ENCODE measurements around the gene ZNF44.

ZNF44 gene

GRCh38 chr19:12237143-12237839, 57.4 kb downstream of the ZNF44 start:
- DNase-seq, result no peak
- Mint-ChIP-seq H3K36me3 (ENCODE audit: insufficient read depth) (peaks cover 3% of the 10 kb centered on the region), H3K27ac (no peak overlapping the region), H3K27me3 (no peaks in the 10 kb centered on the region), H3K4me1 (ENCODE audit: low read depth in 2 of 2) (peaks cover 0 to 3% of the 10 kb centered on the region in 2 donors), H3K4me3 (no peak overlapping the region), H3K9me3 (peaks cover 2 to 15% of the 10 kb centered on the region in 2 donors)
- ATAC-seq (replicated peaks), result no peak

- peak overlapping the region in 1 of 2 donors; percentile 2 for H3K27ac Mint-ChIP-seq
Observed at GRCh38 chr19:12232961-12233360, 61.7 kb downstream of the ZNF44 start.

DNA sequence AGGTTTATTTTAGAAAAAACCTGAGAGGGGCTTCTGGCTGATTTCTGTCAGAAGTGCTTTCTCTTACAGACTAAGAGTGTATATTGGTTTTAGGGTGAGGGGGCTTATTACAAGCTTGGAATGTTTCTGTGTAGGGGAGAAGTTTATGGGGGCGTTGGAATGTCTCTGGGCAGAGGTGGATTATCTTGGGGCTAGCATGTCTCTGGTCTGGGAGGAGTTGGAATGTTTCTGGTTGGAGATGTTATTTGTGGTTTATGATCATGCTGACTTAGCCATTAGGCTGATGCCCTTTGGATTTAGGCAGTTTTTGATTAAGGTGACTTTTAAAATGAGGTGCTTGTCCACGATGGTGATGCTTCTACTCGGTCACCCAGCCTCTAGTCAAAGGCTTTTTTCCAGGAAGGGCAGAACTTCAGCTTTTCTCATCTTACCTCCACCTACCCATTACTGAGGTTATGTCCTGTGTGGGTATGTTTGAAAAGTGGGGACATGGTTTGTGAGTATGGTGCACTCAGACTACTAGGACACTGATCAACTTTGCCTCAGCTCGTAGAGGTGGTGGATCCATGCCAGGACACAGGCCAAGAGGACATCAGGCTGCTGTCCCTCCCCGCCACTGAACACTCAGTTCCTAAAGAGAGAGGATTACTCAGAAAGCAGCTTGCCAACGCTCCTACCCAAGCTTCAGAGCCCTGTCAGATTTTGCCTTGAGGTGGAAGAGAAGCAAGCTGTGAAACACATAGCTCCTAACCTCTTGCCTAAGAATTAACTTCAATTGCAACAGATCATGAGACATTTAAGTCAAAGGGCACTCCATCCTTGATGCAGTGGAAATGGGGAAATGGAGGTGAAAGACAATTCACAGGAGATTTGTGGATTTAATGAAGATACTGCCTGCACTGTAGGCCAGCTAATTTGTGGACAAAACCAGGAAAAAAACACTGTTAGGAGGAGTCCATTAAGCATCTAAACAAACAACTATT, 63.6 kb downstream of the ZNF44 start:
- H3K36me3 Mint-ChIP-seq (ENCODE audit: insufficient read depth), result peaks cover 3% of the 10 kb centered on the region
- H3K9me3 Mint-ChIP-seq, result peaks cover 0 to 27% of the 10 kb centered on the region in 2 donors
- no peak overlapping the region for H3K27ac Mint-ChIP-seq
- DNase-seq, result no peak
- no peaks in the 10 kb centered on the region for H3K27me3 Mint-ChIP-seq
- H3K4me3 Mint-ChIP-seq, result no peak overlapping the region
- ATAC-seq (replicated peaks), result no peak
- peaks cover 0 to 3% of the 10 kb centered on the region in 2 donors for H3K4me1 Mint-ChIP-seq (ENCODE audit: low read depth in 2 of 2)

More at GRCh38 chr19:12232961-12233360, 61.7 kb downstream of the ZNF44 start:
- H3K36me3 Mint-ChIP-seq (ENCODE audit: insufficient read depth), result peaks cover 3% of the 10 kb centered on the region
- no peak overlapping the region for H3K4me3 Mint-ChIP-seq
- H3K27me3 Mint-ChIP-seq, result no peaks in the 10 kb centered on the region
- peaks cover 0 to 27% of the 10 kb centered on the region in 2 donors for H3K9me3 Mint-ChIP-seq
- peaks cover 0 to 3% of the 10 kb centered on the region in 2 donors for H3K4me1 Mint-ChIP-seq (ENCODE audit: low read depth in 2 of 2)
- ATAC-seq (replicated peaks) (no peak), DNase-seq (no peak)

GRCh38 chr19:12229990-12230389, 64.7 kb downstream of the ZNF44 start:
- Mint-ChIP-seq H3K4me1 (ENCODE audit: low read depth in 2 of 2) (peaks cover 0 to 3% of the 10 kb centered on the region in 2 donors), H3K9me3 (peaks cover 0 to 26% of the 10 kb centered on the region in 2 donors), H3K36me3 (ENCODE audit: insufficient read depth) (no peaks in the 10 kb centered on the region), H3K27me3 (no peaks in the 10 kb centered on the region), H3K27ac (no peak overlapping the region), H3K4me3 (no peak overlapping the region)
- DNase-seq (no peak), ATAC-seq (replicated peaks) (no peak)

- no peak for DNase-seq
- no peak for ATAC-seq (replicated peaks)
- peaks cover 0 to 11% of the 10 kb centered on the region in 2 donors for H3K9me3 Mint-ChIP-seq
- no peaks in the 10 kb centered on the region for H3K27me3 Mint-ChIP-seq
- no peaks in the 10 kb centered on the region for H3K36me3 Mint-ChIP-seq (ENCODE audit: insufficient read depth)
- no peak overlapping the region for H3K4me3 Mint-ChIP-seq
- H3K27ac Mint-ChIP-seq, result no peak overlapping the region
- H3K4me1 Mint-ChIP-seq (ENCODE audit: low read depth in 2 of 2), result no peaks in the 10 kb centered on the region
Observed at GRCh38 chr19:12224676-12225075, 70.0 kb downstream of the ZNF44 start.

- H3K9me3 Mint-ChIP-seq, result peaks cover 0 to 17% of the 10 kb centered on the region in 2 donors
- no peak overlapping the region for H3K27ac Mint-ChIP-seq
Observed at GRCh38 chr19:12222980-12223630, 71.6 kb downstream of the ZNF44 start.

More at GRCh38 chr19:12222980-12223630, 71.6 kb downstream of the ZNF44 start:
- H3K4me3 Mint-ChIP-seq, result no peak overlapping the region
- no peak for ATAC-seq (replicated peaks)
- no peaks in the 10 kb centered on the region for H3K36me3 Mint-ChIP-seq (ENCODE audit: insufficient read depth)
- no peaks in the 10 kb centered on the region for H3K4me1 Mint-ChIP-seq (ENCODE audit: low read depth in 2 of 2)
- no peaks in the 10 kb centered on the region for H3K27me3 Mint-ChIP-seq
- DNase-seq, result no peak

Measured in effector memory CD8-positive, alpha-beta T cell (primary cell).